MG63 (cell line): Measurements from ENCODE around the gene WDR35. TPM values are rescaled to one million over a fixed set of nuclear protein-coding genes. Genes with fewer than 3 reads are reported as not detected.

Experiments
- DNase-seq: peaks from one replicate; pipeline ENCODE4 v3.0.0-alpha.2; 2020
- H3K27me3 ChIP-seq: fragments of 250-450 bp; sonication (Bioruptor Pico); 2 replicates; pipeline ENCODE4 v1.5.1; 2020; ENCODE audit warnings: mild to moderate bottlenecking, moderate library complexity
- H3K36me3 ChIP-seq: fragments of 250-450 bp; sonication (Bioruptor Pico); 2 replicates; pipeline ENCODE4 v1.5.1; 2020; ENCODE audit warnings: mild to moderate bottlenecking, moderate library complexity
- H3K4me3 ChIP-seq: fragments of 250-450 bp; sonication (Bioruptor Pico); 2 replicates; pipeline ENCODE4 v1.5.1; 2020; ENCODE audit warnings: mild to moderate bottlenecking, moderate library complexity
- H3K9me3 ChIP-seq: fragments of 250-450 bp; sonication (Bioruptor Pico); 2 replicates; pipeline ENCODE4 v1.5.1; 2020; ENCODE audit warnings: mild to moderate bottlenecking, moderate library complexity
- total RNA-seq: library from RNA; depleted of rRNA; stranded (reverse); fragments of >200 nt; shearing (Covaris generic); gene quantifications from 2 replicates; pipeline ENCODE4 v1.2.3, GENCODE V29; 2014; ENCODE audit warnings: low replicate concordance

Gene WDR35
- total RNA-seq, 1 experiment from 2014 or later: 4.4 TPM

GRCh38 chr2:20015482-20016083 is 25.7 kb upstream of the WDR35 start:
- Histone ChIP-seq H3K36me3 (no peaks in the 10 kb centered on the region), H3K9me3 (no peaks in the 10 kb centered on the region; the same call in 1 of the 2 replicates), H3K4me3 (no peak overlapping the region), H3K27me3 (no peaks in the 10 kb centered on the region)
- no peak for DNase-seq

- DNase-seq: no peak
- H3K27me3 ChIP-seq: no peaks in the 10 kb centered on the region
- H3K36me3 ChIP-seq: no peaks in the 10 kb centered on the region
- no peaks in the 10 kb centered on the region; the same call in 1 of the 2 replicates for H3K9me3 ChIP-seq
- H3K4me3 ChIP-seq: no peak overlapping the region; the same call in 1 of the 2 replicates
Observed at GRCh38 chr2:20013126-20013849, 23.4 kb upstream of the WDR35 start.

GRCh38 chr2:20012282-20013125 is 22.6 kb upstream of the WDR35 start, which contains the start of gene MATN3:
TSS of gene MATN3 (minus strand) at chr2:20012668. CDS start at chr2:20012631, 37 bp downstream.
- Histone ChIP-seq H3K36me3 (no peaks in the 10 kb centered on the region), H3K9me3 (no peaks in the 10 kb centered on the region; the same call in 1 of the 2 replicates), H3K27me3 (no peaks in the 10 kb centered on the region), H3K4me3 (peak within 1 kb of the TSS; percentile 28)
- peak; percentile 53 for DNase-seq

- Histone ChIP-seq H3K9me3 (no peaks in the 10 kb centered on the region; the same call in 1 of the 2 replicates), H3K4me3 (no peak overlapping the region; the same call in 1 of the 2 replicates), H3K27me3 (no peaks in the 10 kb centered on the region), H3K36me3 (no peaks in the 10 kb centered on the region)
- no peak for DNase-seq
Observed at GRCh38 chr2:20012032-20012281, 22.1 kb upstream of the WDR35 start.

DNA sequence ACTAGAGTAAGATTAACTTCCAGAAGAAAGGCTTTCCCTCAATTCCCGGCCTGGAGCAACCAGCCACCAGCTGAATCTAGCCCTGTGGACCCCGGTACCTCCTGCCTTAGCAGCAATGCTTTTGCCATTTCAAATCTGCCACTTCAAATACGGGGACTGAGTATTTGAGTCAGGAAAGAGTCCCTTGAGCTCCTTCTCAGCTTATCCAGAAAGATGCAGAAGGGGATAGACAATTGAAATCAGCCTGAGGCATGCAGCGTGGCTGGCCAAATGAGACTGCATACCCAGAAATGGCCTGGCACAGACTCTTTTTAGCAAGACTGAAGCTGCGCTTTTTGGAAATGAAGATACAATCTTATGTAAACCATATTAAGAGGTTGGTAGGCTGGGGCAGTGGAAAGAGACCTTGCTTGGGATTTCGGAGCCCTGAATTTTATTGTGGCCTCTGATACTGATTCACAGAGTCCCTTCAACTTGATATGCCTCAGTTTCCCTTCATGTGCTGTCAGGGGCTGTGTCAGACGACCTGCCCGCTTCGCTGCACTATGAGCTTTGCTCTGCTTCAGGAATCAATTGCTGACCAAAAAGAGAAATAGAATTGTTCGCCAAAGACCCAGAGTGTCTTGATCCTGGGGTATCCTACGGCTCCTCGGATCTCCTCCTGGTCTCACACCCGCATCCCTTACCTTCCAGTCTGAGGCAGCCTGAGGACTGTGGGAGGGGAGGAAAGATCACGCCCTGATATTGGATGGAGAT is 21.5 kb upstream of the WDR35 start:
- DNase-seq: no peak
- H3K27me3 ChIP-seq: no peaks in the 10 kb centered on the region
- H3K9me3 ChIP-seq: no peaks in the 10 kb centered on the region; the same call in 1 of the 2 replicates
- no peaks in the 10 kb centered on the region for H3K36me3 ChIP-seq
- H3K4me3 ChIP-seq: no peak overlapping the region

GRCh38 chr2:20008703-20009102 is 18.8 kb upstream of the WDR35 start:
- no peak overlapping the region for H3K4me3 ChIP-seq
- DNase-seq: no peak
- H3K36me3 ChIP-seq: no peaks in the 10 kb centered on the region
- H3K9me3 ChIP-seq: no peaks in the 10 kb centered on the region
- no peaks in the 10 kb centered on the region for H3K27me3 ChIP-seq

DNA sequence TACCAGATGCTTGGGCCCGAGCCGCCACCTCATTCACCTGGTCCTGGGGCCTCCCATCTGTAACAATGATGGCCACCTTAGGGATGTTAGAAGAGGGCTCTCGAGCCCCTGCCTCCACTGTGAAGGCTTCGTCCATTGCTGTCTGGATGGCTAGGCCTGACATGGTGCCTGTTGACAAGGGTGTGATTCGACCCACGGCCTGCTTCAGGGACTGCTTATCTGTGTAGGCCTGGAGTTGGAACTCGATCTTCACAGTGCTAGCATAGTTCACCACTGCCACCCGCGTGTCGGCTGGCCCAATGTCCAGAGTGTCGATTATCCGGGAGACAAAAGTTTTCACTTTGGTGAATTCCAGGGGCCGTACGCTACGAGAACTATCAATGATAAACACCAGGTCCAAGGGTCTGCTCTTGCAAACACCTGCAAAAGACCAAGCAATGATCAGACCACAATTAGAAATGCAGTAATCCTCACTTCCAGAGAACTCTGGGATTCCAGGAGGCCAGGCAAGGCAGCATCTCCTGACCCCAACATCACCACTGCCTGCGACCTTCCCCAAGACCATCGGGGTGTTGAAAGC is 16.1 kb upstream of the WDR35 start:
- DNase-seq: no peak
- Histone ChIP-seq H3K36me3 (no peaks in the 10 kb centered on the region), H3K27me3 (no peaks in the 10 kb centered on the region), H3K9me3 (no peaks in the 10 kb centered on the region), H3K4me3 (no peak overlapping the region)

- H3K27me3 ChIP-seq: no peaks in the 10 kb centered on the region
- no peak overlapping the region for H3K4me3 ChIP-seq
- H3K36me3 ChIP-seq: no peaks in the 10 kb centered on the region
- no peak for DNase-seq
- H3K9me3 ChIP-seq: no peaks in the 10 kb centered on the region
Observed at GRCh38 chr2:20005067-20005627, 15.2 kb upstream of the WDR35 start.

DNA sequence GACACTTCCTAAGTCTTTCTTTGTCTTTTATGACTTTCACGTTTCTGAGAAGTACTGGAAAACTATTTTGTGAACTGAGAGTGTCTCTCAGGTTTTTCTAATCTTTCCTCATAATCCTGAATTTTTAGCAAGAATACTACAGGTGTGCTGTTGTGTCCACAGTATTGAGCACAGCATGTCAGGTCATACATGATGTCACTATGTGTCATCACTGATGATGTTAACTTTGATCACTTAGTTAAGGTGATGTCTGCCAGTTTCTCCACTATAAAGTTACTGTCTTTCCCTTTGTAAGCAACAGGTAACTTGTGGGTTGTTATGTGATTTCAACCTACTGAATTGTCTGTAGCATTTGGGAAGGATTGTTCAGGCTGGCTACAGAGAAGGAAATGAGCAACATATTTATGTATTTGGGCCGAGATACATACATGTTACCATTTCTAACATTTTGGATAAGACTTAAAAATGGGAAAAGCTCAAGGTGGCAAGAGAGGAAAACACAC is 11.5 kb upstream of the WDR35 start:
- DNase-seq: no peak
- no peak overlapping the region for H3K4me3 ChIP-seq
- no peaks in the 10 kb centered on the region for H3K36me3 ChIP-seq
- no peaks in the 10 kb centered on the region for H3K9me3 ChIP-seq
- no peaks in the 10 kb centered on the region for H3K27me3 ChIP-seq

DNA sequence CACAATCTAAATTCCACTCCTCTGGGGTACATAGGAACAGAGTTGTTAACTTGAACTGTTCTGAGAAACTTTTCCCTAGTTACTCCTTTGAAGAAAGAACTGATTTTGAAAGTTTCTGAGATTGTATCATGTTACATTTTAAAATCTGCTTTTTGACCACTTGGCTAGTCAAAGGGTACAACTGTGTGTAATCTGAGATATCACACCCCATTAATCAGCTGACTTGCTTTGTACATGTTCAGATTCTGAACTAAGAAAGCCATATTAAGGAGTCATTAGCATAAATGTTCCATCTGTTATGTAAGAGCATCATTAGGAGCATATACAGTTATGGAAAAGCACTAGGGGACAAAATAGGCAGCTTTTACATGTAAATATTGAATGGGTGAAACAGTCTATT is 3.8 kb upstream of the WDR35 start:
- Histone ChIP-seq H3K4me3 (no peak overlapping the region), H3K36me3 (no peaks in the 10 kb centered on the region), H3K27me3 (0 out of 2 replicates have a peak, but pooled peaks cover 2% of the 10 kb centered on the region), H3K9me3 (no peaks in the 10 kb centered on the region)
- no peak for DNase-seq

DNA sequence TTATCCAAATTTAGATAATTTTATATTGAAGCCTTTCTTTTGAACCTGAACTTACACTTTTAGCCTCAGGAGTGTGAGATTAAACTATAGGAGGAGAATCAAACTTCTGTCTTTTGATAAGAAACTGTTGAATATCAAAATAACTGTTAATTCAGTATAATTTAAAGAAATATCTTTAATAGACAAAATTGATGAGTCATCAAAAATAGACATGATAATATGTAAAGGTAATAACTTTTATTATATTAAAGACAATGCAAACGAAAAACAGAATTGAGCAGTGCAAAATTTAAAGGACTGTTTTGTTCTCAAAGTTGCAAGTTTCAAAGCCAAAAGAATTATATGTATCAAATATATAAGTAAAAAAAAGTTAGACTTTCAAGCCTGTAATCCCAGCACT is 2.0 kb upstream of the WDR35 start:
- DNase-seq: no peak
- Histone ChIP-seq H3K4me3 (no peak overlapping the region), H3K9me3 (no peaks in the 10 kb centered on the region), H3K27me3 (0 out of 2 replicates have a peak, but pooled peaks cover 2% of the 10 kb centered on the region), H3K36me3 (peaks cover 10% of the 10 kb centered on the region)

GRCh38 chr2:19990416-19990728 is 467 bp upstream of the WDR35 start:
- Histone ChIP-seq H3K36me3 (peaks cover 18% of the 10 kb centered on the region), H3K4me3 (peak overlapping the region; percentile 87), H3K27me3 (0 out of 2 replicates have a peak, but pooled peaks cover 2% of the 10 kb centered on the region), H3K9me3 (no peaks in the 10 kb centered on the region)
- no peak for DNase-seq

DNA sequence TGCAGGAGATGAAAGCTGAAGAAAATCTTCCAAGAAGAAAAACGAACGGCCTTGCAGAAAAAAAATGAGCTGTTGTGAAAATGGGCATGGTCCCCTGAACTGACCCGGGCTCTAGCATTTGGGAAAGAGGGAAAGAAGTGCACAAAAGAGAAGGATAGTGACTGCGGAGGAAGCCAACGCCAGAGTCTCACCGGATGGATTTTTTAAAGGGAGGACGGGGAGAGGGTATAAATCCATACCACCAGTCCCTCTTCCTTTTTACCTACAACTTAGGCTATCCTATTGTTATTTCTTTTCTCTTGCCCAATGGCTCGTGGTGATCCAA is 601 bp downstream of the WDR35 start:
- DNase-seq: no peak
- Histone ChIP-seq H3K9me3 (no peaks in the 10 kb centered on the region), H3K4me3 (peak overlapping the region; percentile 87), H3K27me3 (0 out of 2 replicates have a peak, but pooled peaks cover 2% of the 10 kb centered on the region), H3K36me3 (peaks cover 22% of the 10 kb centered on the region)

DNA sequence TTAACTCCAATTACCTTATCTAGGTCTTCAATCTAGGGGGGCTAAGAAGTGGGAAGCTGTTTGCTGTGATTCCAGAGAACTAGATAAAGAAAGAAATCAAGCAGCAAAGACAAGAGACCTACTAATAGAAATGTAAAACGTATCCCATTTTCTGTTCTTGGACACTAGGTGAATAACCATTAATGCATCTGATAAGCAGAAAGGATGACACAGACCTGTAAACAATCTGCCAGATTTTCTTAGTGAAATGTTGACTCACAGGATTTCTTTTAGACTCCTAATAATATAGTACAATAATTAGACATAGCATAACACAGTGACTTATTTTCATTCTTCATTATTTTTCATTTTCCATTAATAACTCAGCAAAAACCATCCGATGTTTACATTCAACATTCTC is 1.3 kb downstream of the WDR35 start:
- DNase-seq: no peak
- Histone ChIP-seq H3K27me3 (0 out of 2 replicates have a peak, but pooled peaks cover 2% of the 10 kb centered on the region), H3K36me3 (peaks cover 23% of the 10 kb centered on the region), H3K4me3 (peak overlapping the region; percentile 87), H3K9me3 (no peaks in the 10 kb centered on the region)

- Histone ChIP-seq H3K36me3 (peaks cover 23% of the 10 kb centered on the region), H3K27me3 (0 out of 2 replicates have a peak, but pooled peaks cover 2% of the 10 kb centered on the region), H3K4me3 (no peak overlapping the region), H3K9me3 (no peaks in the 10 kb centered on the region)
- no peak for DNase-seq
Observed at GRCh38 chr2:19987936-19988335, 2.0 kb downstream of the WDR35 start.

DNA sequence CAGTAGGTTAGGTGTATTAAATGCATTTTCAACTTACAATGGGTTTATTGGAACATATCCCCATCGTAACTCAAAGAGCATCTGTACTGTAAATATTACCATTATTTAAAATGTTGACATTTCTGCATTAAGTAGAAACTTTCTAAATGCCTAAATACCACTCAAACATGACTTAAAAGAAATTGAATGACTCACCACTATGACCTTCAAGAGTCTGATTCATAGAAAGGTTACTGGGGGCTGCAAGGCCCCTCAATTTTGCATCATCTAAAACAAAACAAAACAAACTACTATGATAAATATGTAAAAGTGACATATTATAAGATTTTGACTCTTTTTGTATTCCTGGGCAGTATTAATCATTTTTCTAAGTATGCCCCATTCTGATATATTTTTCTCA is 7.6 kb downstream of the WDR35 start:
- H3K27me3 ChIP-seq: no peaks in the 10 kb centered on the region
- peaks cover 52% of the 10 kb centered on the region for H3K36me3 ChIP-seq
- H3K4me3 ChIP-seq: no peak overlapping the region
- H3K9me3 ChIP-seq: no peaks in the 10 kb centered on the region
- DNase-seq: no peak
